Occipital lobe (tissue), 3 donors: ENCODE data around the gene PCNP. TPM values are rescaled to one million over a fixed set of nuclear protein-coding genes. Genes with fewer than 3 reads are reported as not detected.
"Not testable (repeated sequence)": the region's sequence is repeated elsewhere in the genome, so short reads cannot be mapped to it uniquely, and the experiment has no call there.

ENCODE experiments used
- DNase-seq: peaks from one replicate; lab custom pipeline; 2025; lab: John Stamatoyannopoulos, UW
- small RNA-seq: library from RNA; depleted of rRNA; stranded (forward); fragments of <200 nt; gene quantifications from one replicate; pipeline ENCODE3, GENCODE V24; 2014
- total RNA-seq: library from RNA; depleted of rRNA; stranded (reverse); fragments of >200 nt; gene quantifications from one replicate; pipeline ENCODE4 v1.2.3, GENCODE V29; 2014

The PCNP gene
- total RNA-seq, 1 donor from 2014 or later = 130 TPM

DNA sequence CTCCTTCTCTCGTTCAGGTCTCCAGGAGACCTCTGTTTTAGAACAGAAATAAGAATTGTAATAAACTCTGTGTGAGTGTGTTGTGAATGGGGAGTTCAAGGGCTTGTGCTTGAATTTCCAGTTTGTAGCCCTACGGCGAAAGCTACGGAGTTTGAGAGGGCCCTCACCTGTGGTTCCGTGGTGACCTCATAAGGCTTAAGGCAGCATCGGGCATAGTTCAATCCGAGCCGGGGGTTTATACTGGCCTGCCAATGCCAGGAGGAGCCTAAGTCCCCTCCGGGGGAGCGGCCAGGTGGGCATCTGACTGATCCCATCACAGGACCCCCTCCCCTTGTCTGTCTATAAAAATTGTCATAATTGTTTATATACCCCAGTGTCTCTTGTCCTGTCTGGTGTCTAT is 59.2 kb downstream of the PCNP start:
- no peak for DNase-seq

GRCh38 chr3:101634591-101635196 is 60.7 kb downstream of the PCNP start:
- no peak for DNase-seq

GRCh38 chr3:101635345-101635744 is 61.4 kb downstream of the PCNP start:
- DNase-seq = no peak

GRCh38 chr3:101635954-101636798 is 62.2 kb downstream of the PCNP start:
- peak; percentile 4 for DNase-seq

- DNase-seq = no peak
Observed at GRCh38 chr3:101637451-101637850, 63.5 kb downstream of the PCNP start.

GRCh38 chr3:101638261-101638745 is 64.3 kb downstream of the PCNP start:
- no peak for DNase-seq

GRCh38 chr3:101639280-101639963 is 65.4 kb downstream of the PCNP start:
- no peak for DNase-seq

DNA sequence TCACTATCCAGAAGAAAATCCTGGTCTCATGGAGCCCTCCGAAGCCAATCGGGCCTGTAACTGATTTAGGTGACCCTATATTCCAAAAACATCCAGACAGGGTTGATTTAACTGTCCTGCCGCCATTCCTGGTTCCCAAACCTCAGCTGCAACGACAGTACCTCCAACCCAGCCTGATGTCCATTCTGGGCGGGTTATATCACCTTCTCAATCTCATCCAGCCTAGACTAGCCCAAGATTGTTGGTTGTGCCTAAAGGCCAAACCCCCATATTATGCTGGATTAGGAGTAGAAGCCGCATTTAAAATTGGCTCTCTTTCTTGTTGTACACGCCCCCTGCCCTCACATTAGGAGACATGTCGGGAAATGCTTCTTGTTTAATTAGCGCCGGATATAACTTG is 66.3 kb downstream of the PCNP start:
- no peak for DNase-seq

GRCh38 chr3:101641397-101642115 is 67.6 kb downstream of the PCNP start:
- DNase-seq = not testable (repeated sequence)

- no peak for DNase-seq
Observed at GRCh38 chr3:101642441-101642840, 68.5 kb downstream of the PCNP start.

- DNase-seq = no peak
Observed at GRCh38 chr3:101643009-101643844, 69.2 kb downstream of the PCNP start.

Small RNA genes lying within 50 kb of the gene (small RNA-seq; reads per million reads assigned to genes)
- not detected for gene RF00019
- not detected for gene RNU6-1256P

Other genes with a start within 250 kb of the PCNP start
- gene SENP7, start 61.0 kb upstream of the PCNP start, total RNA-seq = 107 TPM
- 58.5 TPM for gene TRMT10C, start 12.3 kb upstream of the PCNP start, total RNA-seq
- 68.2 TPM for gene ZBTB11, start 103.0 kb downstream of the PCNP start, total RNA-seq
- gene RPL24, start 112.5 kb downstream of the PCNP start, total RNA-seq = 2,571 TPM
- gene CEP97, start 150.4 kb downstream of the PCNP start, total RNA-seq = 69.6 TPM
- gene NXPE3, start 205.0 kb downstream of the PCNP start, total RNA-seq = 21.1 TPM